HG03175 (cell line): ENCODE measurements around the gene MYZAP.

ENCODE experiments used
- ATAC-seq: cut with Tn5 transposase; IDR thresholded peaks from one replicate; pipeline ENCODE4 v1.9.1; 2021; ENCODE audit warnings: mild to moderate bottlenecking, moderate library complexity; ENCODE audit not compliant: unreplicated experiment

The MYZAP gene

DNA sequence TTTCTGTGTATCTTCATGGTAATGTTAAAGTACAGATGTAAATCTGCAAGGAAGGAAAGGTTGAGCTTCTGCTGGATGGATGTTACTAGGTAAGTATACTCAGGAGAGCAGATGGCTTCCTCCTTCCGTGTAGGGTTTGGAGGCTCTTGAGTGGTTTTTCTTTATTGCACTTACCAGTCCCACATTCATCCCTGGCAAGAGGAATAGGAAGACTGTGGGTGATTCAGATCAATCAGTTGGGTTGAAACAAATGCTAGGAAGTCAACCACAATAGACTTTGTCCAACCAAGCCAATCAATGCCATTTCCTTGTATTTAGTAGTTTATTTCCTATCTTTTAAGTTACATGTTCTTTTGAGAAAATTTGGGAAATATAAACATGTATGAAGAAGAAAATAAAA is 26.6 kb downstream of the MYZAP start:
- ATAC-seq, result no peak

DNA sequence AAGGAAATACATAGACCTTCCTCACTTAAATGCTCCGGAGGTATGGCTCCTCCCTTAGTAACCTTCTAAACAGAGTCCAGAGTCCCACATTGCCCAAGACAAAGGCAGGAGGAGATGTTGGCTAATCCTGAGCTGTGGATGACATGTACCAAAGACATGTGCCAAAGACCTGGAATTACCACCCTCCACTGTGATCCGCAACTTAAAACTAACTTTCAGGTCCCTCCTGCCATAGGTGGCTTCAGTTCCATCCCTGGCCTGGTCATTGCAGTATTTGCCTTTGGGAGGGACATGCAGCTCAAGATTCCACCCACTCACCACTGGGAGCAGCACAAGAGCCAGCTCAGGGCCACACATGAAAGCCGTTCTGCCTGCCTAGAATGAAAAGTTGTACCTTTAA is 28.0 kb downstream of the MYZAP start:
- no peak for ATAC-seq

DNA sequence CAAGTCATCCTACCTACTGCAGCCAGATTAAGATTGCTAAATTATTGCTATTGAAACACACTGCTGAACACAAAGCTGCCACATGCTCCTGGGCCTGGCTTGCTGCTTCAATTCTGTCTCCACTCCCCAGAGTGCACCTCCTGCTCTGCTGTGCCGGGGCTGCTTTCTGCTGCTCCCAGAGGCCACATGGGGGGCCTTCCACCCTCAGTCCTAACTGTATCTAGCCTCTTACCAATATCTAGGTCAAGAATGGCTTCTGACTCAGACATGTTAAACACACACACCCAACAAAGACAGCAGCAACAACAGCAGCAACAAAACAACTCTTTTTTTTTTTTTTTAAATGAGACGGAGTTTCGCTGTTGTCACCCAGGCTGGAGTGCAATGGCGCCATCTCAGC is 33.0 kb downstream of the MYZAP start:
- no peak for ATAC-seq

DNA sequence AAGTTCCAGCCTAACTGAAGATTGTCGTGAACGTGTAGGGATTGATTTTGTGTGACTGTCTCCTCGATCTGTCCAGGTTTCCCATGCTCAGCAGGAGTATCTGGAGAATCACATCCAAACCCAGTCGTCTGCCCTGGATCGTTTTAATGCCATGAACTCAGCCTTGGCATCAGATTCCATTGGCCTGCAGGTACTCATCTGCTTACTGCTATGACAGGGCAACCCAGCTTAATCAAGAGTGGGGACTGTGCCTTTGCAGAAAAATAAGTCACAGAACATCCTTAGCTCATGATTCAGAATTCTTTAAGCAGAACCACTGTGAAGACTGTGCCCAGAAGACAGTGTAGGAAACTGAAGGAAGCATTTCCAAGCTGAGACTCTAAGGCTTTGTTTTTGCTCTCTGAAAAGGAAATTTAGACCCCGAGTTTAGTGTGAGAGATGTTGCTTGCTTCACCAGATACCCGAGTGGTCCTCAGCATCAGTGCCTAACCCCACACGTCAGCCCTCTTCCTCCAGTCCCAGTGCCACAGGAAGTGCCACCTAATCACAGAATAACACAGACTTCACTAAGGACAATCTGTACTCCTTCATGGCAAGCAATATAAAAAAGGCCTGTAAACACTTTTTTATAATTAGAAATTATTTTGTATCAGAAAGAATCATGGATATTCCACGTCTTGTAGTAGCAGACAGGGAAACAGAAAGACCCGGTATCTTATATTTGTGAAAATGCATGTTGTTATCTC is 34.2 kb downstream of the MYZAP start:
- ATAC-seq, result no peak

DNA sequence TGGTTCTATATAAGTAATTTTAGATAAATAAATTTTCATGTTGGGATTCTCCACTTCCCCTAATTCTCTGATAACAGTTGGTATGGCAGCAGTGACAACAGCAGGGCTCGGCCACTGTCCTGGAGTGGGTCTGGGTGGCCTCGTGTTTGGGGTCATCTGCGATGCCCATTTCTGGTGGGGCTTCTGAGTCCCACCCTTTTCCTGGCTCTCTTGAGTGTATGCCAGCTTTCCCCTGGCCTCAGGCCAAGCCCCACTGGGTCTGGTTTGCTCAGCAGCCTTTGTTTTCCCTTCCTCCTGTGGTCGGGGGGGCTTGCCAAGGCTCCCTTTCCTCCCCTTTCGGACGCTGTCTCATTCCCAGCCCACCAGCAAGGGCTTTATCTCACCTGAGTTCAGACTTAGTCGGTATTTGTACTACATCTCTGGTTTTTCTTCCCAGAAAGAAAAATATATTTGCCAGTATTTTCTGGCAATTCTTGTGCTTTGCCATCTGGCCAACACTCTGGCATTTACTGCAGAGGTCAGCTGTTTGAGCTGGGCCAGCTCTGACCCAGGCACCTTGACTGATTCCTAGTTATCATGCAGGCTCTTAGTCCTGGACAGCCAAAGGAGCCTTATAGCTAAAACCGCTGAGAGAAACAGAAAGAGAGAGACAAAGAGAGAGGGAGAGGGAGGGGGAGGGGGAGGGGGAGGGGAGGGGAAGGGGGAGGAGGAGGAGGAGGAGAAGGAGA is 35.2 kb downstream of the MYZAP start:
- no peak for ATAC-seq

DNA sequence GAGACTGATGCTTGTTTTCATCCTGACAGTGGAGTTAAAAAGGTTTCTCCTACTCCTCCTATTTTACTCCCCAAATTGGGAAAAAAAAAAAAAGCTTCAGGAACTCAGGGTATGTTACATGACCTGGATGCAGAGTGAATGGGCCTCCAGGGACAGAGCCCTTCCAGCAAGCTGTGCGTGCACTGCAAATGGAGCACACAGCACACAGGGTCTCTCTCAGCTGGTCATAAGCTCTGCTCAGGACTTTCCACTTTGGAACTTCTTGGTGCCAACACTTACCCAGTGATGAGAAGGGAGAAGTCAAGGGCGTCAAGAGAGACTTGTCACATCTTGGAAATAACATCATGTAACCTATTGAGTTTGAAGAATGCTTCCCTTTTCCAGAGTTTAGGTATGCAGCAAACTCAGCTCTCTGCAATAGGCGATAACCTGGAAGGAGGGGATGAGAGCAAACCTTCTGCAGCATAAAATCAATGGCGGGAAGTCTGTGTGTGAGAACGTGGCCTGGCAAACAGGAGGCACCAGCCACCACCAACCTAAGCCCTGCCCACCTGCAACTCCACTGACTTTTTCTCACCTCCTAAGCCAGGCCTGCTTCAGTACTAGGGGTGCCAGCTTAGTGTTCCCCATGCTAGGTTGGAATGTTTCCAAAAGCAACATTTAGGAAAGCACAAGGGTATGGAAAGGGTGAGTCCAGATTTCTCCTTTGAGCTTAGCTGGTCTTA is 39.8 kb downstream of the MYZAP start:
- ATAC-seq, result no peak

DNA sequence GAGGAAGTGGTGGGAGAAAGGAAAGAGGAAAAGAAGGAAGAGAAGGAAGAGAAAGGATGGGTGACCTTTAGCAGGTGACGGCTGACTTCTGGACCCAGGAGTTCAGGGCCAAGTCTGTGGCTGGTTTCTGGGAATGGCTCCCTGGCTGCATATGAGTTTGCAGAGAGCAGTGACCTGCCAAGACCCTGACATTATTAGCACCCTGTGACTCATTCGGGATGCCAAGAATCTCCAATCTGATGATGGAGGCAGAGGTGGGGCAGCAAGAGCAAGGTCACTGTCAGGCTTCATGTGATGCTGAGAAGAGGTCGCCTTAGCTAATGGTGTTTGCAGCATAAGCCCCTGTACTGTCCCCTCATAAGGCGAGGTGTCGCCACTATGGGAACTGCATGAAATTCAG is 42.6 kb downstream of the MYZAP start:
- ATAC-seq, result no peak

DNA sequence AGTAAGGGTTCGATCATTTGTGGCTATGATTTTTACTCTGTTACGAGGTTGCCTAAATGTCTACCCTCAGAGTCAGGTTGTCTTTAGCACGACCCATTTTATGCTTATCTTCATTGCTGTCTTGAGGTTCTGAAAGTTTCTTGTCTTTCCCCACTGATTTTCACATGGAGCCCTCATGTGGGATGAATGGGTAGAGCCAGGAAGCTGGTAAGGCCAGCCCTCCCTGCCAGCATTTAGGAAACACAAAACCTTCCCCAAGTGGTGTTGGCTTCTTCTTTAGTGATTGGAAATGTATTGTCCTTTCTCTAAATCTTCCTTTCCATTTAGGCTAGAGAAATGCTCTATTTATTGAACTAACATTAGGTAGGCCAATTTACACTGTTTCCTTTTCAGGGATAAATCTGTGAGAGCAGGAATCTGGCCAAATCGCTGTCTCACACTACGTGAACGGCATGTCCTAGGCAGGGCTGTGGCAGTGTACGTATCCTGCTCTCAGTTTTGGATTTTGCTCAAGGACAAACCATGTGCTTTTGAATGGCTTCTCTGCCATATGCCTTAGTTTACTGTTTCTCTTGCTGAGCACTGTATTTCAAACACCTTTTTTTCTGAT is 43.7 kb downstream of the MYZAP start:
- no peak for ATAC-seq

DNA sequence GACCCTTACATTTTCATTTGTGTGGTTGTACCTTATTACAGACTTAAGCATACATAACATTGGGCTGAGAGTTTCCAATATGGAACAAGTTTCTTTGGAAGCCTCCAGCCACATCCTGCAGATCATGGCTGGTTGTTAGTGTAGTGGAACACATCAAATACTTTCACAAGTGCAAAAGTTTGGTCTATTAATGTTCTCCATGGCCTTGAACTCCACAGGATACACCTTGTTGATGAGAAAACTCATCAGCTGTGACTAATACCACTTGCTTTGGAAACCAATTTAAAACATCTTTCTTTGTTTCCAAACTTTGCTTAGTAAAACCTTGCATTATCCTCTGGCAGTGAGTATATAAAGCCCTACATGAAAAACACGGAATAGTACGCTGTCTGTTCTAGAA is 46.1 kb downstream of the MYZAP start:
- no peak for ATAC-seq

DNA sequence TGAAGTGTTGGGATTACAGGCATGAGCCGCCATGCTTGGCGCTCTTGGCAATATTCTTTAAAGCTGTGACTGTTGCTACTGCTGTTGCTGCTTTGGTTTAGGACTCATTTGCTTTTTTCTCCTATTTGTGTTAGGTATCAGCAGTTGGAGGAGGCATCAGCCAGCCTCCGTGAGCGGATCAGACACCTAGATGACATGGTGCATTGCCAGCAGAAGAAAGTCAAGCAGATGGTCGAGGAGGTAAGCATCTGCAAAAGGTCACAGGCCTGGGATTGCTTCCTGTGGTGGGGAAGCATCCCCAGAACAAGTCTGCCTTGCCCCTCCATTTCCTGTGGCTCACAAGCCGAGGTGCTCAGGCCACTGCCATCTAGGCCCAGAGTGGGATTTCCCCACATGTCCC is 47.6 kb downstream of the MYZAP start:
- no peak for ATAC-seq

DNA sequence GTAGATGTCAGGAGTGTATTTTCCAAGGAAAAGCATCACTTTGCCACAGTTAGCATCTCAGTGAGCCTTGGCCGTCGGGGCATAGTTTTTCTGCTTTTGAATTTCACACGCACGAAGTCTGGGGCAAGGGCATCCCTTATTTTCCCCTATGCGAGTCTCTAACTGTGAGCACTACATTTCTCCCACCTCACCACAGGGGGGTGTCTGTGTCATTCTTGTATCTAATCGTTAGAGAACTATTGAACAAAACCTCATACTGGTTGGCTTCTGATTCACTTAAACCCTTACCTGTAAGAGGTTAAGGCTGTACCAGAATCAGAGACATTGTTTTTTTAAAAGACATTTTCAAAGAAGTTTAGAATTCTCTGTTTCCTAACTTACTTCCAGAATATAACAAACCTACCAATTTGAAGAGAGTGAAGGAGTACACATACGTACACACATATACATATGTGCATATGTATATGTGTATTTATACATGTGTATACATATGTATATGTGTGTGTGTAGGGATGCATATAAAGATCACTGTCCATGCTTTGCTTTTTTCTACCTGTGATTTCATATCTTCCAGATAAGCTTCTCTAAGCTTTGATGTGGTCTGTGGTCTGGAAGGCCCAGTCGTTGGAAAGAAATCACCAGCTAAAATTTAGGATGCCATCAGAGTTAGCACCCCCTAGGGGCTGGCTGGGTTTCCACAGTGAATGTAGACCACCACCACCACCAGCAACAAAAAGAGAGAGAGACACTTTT is 49.4 kb downstream of the MYZAP start:
- ATAC-seq, result no peak

DNA sequence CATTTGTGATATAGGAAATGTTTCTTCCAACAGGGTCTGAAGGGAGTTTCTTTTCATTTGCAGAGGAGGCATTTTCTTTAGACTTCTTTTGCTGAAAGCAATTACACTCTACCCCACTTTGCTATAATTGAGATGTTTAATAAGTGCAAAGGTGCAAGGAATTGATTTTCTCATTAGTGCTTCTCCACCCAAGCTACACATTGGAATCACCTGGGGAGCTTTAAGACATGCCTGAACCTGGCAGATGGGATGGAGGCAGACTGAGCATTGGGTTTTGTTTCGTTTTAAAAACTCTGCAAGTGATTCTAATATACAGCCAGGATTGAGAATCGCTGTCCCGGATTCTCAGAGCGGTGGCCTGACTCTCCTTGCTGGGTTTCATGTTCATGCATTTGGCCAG is 52.1 kb downstream of the MYZAP start:
- no peak for ATAC-seq

DNA sequence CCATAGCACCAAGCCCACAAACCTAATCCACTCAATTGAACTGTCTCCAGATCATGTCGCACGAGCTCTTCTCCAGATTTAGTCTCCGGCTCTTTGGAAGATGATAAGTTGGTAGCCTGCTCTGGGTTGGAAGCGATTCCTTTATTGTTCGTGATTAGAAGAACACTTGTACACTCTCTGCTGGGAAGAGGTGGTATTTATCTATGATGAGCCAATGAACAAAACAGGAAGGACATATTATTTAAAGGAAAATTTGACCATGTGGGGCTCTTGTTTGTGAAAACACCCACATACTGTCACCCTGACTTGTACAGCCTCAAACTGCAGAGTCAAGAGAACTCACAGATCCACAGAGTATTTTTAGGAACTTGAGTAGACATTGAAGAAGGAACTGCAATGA is 54.4 kb downstream of the MYZAP start:
- no peak for ATAC-seq

DNA sequence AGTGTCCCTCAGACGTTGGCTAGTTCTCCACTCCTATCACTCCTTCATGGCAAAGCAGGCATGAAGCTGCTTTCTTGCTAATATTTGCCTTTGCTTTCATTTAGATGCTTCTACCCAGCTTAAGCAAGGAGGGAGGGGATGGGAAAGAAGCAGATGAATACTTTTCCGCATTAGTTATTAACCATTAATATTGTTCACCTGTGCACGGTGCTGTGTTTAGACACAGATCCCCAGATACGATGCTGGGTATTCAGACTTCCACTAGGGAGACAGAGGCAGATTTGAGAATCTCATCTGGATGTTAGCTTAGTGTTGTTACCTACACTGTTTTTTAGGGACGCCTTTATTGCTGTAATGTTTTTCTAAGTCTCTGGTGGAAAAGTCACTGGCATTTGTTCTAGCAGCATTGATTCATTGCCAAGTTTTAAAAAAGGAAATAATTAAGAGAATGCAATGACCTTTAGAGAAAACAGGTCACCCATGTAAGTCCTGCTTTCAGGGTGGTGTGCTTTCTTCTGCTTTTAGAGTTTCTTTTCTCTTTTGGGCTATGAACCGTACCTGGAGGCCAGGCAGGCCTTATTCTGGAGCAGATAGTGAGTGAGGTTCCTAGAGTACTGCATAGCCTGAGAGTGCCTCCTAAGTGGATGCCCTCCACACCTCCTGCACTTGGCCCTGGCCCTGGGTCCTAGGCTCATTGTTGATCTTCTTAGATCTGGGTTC is 55.5 kb downstream of the MYZAP start:
- no peak for ATAC-seq

DNA sequence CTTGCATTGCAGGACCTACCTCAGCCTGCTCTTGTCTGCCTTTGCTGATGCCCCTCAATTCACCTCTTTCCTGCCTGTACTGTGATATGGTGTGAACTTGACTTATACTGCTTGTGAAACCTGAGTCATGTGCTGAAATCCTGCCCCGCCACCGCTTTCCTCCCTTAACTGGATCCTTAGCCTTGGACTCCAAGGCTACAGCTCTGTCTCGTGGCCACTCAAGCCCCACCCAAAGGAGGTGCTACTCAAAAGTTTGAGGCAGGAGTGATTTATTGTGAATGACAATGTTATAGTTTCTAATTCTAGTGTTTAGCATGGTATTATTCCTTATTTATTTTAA is 56.1 kb downstream of the MYZAP start:
- no peak for ATAC-seq

DNA sequence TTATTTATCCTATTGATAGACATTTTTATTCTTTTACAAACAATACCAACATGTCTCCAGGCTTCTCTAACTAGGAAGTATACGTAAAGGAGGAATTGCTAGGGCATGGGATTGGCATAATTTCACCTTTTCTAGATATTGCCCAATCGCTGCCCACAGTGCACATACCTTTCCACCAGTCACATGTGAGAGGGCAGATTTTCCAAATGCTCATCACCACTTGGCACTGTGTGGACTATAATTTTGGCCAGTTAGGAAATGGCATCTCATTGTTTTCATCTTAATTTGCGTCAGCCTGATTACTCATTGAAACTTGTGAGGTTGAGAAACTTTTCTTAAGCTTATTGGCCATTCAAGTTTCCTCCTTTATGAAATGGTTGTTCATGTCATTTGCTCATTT is 57.4 kb downstream of the MYZAP start:
- ATAC-seq, result no peak

DNA sequence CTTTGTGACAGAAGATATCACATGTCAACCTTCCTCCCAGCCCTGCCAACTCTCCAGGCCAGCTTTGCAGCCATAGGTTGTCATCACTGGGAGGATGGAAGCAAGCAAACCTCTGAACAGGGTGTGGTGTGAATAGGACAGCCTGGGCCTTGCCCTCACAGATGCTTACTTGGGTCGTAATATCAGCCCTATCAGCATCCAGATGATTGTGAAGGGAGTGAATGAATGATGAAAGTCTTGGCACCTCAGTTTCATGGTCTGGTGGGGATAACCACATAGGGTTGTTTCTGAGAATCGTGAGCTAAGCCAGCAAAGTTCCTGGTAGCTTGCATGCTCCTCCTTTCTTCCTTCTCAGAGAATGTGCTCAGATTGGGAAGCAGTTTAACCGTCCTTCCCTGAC is 59.7 kb downstream of the MYZAP start:
- ATAC-seq, result no peak

DNA sequence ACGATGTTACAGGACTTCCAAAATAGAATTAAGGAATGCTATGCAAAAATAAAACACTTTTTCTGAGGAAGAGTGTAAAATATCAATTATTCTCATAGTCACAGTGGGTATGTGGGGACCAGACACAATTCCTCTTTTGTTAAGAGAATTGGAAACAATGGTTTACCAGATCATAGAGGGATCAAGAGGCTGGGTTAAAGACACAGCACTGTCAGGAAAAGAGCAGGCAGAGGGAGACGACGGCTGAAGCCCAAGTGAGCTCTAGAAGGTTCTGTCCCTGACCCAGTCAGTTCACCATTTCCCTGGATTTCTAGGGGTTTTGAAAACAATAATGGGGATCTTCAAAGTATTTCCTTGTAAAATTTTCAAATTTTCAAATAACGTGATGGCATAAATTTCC is 60.8 kb downstream of the MYZAP start:
- no peak for ATAC-seq

DNA sequence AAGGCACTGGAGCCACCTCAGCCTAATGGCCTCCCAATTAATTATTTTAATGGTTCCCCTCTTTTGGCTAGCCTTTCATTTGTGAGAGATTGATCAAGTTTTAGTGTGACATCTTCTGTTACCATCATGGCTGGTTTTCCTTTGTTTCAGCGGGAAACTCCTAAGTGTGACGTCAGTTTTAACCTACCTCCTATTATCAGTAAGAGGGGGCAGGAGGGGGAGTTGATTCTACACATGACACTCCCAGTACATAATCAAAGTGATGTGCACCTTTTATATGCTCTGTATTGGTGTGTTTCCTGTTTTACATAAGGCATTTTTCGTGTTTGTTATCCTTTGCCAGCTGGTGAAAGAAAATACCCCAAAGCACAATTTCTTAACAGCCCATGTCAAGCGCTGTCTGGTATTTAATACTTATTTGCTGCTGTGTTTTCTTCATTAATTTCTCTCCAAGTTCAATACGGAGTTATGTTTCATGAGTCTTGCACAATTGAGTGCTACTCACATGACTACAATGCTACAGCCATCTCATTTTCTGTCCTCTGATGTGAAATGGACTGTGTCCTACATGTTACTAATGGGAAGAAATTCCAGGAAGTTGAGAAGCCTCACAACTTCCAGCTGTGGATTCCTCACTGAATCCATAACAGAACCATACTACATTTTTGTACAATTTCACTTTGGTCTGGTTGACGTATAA is 62.6 kb downstream of the MYZAP start:
- no peak for ATAC-seq

DNA sequence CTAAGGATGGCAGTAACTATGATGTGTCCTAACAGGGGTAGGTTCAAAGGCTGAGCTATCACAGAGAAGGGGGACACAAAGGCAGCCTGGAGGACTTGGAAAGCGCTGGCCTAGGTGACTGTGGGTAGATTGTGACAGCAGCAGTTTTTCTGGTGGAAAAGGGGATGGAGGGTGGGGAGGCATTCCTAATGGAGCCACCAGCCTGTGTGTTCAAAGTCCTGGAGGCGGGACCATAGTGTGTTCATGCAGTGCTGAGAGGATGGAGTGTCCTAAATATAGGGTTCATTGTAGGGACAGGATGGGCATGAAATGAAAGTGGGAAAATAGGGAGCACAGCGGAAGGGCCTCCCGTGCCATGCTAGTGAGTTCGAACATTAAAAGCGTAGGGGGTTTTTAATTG is 63.3 kb downstream of the MYZAP start:
- no peak for ATAC-seq
